ENCODE data around the gene XPA. TPM values are rescaled to one million over a fixed set of nuclear protein-coding genes. Genes with fewer than 3 reads are reported as not detected.

XPA gene
- total and polyA plus RNA-seq, 2 of the 13 experiments (the other 11 are each of a cell fraction or from before 2014, with no cell fraction given) = 2.3 to 15.2 TPM

GRCh38 chr9:97696803-97697601, at the start of gene XPA (continued):
- peak; percentile 42; the same call in 1 of the 2 replicates for TF ChIP-seq ZNF580 (CRISPR knock-in tag; IDR thresholded peaks at IDR 0.05; ENCODE audit: borderline replicate concordance, low read depth)
- no peak for TF ChIP-seq NFE2L2 (IDR thresholded peaks at IDR 0.05; ENCODE audit: low read length)
- TF ChIP-seq RELA (CRISPR knock-in tag; IDR thresholded peaks at IDR 0.05) = 0 out of 2 replicates have a peak, but pooled peaks have one; percentile 62
- peak; percentile 31 for TF ChIP-seq RBM39 (IDR thresholded peaks at IDR 0.05; ENCODE audit: low read depth, low read length, poor library complexity, severe bottlenecking)
- TF ChIP-seq NFYC (CRISPR knock-in tag; IDR thresholded peaks at IDR 0.05) = no peak; the same call in 1 of the 2 replicates
- 0 out of 2 replicates have a peak, but pooled peaks have one; percentile 50 for TF ChIP-seq ZBTB20 (CRISPR knock-in tag; IDR thresholded peaks at IDR 0.05; ENCODE audit: borderline replicate concordance, low read depth)
- TF ChIP-seq ADNP (CRISPR knock-in tag; IDR thresholded peaks at IDR 0.05) = no peak
- TF ChIP-seq, protein P1, sequence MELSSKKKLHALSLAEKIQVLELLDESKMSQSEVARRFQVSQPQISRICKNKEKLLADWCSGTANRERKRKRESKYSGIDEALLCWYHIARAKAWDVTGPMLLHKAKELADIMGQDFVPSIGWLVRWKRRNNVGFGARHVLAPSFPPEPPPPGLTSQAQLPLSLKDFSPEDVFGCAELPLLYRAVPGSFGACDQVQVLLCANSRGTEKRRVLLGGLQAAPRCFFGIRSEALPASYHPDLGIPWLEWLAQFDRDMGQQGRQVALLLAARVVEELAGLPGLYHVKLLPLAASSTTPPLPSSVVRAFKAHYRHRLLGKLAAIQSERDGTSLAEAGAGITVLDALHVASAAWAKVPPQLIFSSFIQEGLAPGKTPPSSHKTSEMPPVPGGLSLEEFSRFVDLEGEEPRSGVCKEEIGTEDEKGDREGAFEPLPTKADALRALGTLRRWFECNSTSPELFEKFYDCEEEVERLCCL (CRISPR knock-in tag; IDR thresholded peaks at IDR 0.05; ENCODE audit: borderline replicate concordance) = no peak

GRCh38 chr9:97744710-97745708, 47.9 kb upstream of the XPA start:
- in situ Hi-C loops (cut with HindIII; ENCODE audit: extremely low pct_ligation_motif_present, low pct_unique_long_range_greater_than_20kb) (no loop called here), intact Hi-C loops (cut with micrococcal nuclease; ENCODE audit: unreplicated experiment) (no loop called here)
- ATAC-seq (no peak), DNase-seq (ENCODE audit: low spot score) (no peak), FAIRE-seq (no peak)
- H3K36me3 ChIP-seq (replicated peaks in 1 of 2; ENCODE audit: control insufficient read depth in 1 of 2, insufficient read depth in 2 of 2, low read length in 2 of 2) = no peaks in the 10 kb centered on the region
- CTCF ChIA-PET (ENCODE audit: low intra/inter-chr PET ratio, low total read pairs) = no interaction called here
- H3K4me1 ChIP-seq (ENCODE audit: insufficient read depth, low read length) = peaks cover 13% of the 10 kb centered on the region
- H3K9ac ChIP-seq (ENCODE audit: insufficient read depth, low read depth, low read length) = no peak overlapping the region
- H2AFZ ChIP-seq (ENCODE audit: low read length) = no peak overlapping the region
- H4K20me1 ChIP-seq (ENCODE audit: insufficient read depth, low read length) = no peaks in the 10 kb centered on the region
- no peaks in the 10 kb centered on the region for H3K27me3 ChIP-seq (ENCODE audit: control insufficient read depth in 1 of 2, insufficient read depth in 2 of 2, low read length in 2 of 2)
- H3K4me2 ChIP-seq (ENCODE audit: low read depth, low read length) = no peak overlapping the region
- H3K4me3 ChIP-seq (replicated peaks in 1 of 3; ENCODE audit: insufficient read depth in 1 of 3, low read depth in 2 of 3, low read length in 3 of 3) = no peak overlapping the region
- no peak overlapping the region for H3K27ac ChIP-seq (ENCODE audit: extremely low read length, insufficient read depth, low read length)
- POLR2A ChIA-PET = no interaction called here
- whole genome bisulfite sequencing (ENCODE audit: low lambda C conversion rate) = 25% methylated on average over 5 of the region's 7 CpGs
- no peaks in the 10 kb centered on the region for H3K79me2 ChIP-seq (ENCODE audit: insufficient read depth, low read length)
- no peaks in the 10 kb centered on the region for H3K9me3 ChIP-seq (ENCODE audit: low read length)
- BruUV-seq (replicated peaks) = no TSS peak
- TF ChIP-seq, protein P2, sequence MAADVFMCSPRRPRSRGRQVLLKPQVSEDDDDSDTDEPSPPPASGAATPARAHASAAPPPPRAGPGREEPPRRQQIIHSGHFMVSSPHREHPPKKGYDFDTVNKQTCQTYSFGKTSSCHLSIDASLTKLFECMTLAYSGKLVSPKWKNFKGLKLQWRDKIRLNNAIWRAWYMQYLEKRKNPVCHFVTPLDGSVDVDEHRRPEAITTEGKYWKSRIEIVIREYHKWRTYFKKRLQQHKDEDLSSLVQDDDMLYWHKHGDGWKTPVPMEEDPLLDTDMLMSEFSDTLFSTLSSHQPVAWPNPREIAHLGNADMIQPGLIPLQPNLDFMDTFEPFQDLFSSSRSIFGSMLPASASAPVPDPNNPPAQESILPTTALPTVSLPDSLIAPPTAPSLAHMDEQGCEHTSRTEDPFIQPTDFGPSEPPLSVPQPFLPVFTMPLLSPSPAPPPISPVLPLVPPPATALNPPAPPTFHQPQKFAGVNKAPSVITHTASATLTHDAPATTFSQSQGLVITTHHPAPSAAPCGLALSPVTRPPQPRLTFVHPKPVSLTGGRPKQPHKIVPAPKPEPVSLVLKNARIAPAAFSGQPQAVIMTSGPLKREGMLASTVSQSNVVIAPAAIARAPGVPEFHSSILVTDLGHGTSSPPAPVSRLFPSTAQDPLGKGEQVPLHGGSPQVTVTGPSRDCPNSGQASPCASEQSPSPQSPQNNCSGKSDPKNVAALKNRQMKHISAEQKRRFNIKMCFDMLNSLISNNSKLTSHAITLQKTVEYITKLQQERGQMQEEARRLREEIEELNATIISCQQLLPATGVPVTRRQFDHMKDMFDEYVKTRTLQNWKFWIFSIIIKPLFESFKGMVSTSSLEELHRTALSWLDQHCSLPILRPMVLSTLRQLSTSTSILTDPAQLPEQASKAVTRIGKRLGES (CRISPR knock-in tag; IDR thresholded peaks at IDR 0.05; ENCODE audit: borderline replicate concordance) = no peak
- peak; percentile 89 for TF ChIP-seq MIER2 (CRISPR knock-in tag; IDR thresholded peaks at IDR 0.05)
- no peak for TF ChIP-seq ZNF615 (CRISPR knock-in tag; IDR thresholded peaks at IDR 0.05; ENCODE audit: borderline replicate concordance)

All from HepG2 (cell line).